Progenitor cell of endocrine pancreas (in vitro differentiated cells): ENCODE data around the gene MYBPC1. TPM values are rescaled to one million over a fixed set of nuclear protein-coding genes. Genes with fewer than 3 reads are reported as not detected.
"Not testable (repeated sequence)": the region's sequence is repeated elsewhere in the genome, so short reads cannot be mapped to it uniquely, and the experiment has no call there.

Experiments
- DNase-seq: peaks from one replicate; pipeline ENCODE4 v3.0.0; 2021; ENCODE audit warnings: low spot score; ENCODE audit not compliant: unreplicated experiment
- H3K27ac Mint-ChIP-seq: 2 replicates; pipeline ENCODE4 v1.8.0; 2021; ENCODE audit warnings: mild to moderate bottlenecking, moderate library complexity, mixed read lengths
- H3K27me3 Mint-ChIP-seq: 2 replicates; pipeline ENCODE4 v1.8.0; 2021; ENCODE audit warnings: mixed read lengths
- H3K36me3 Mint-ChIP-seq: 2 replicates; pipeline ENCODE4 v1.8.0; 2022; ENCODE audit warnings: mixed read lengths; ENCODE audit not compliant: insufficient read depth
- H3K4me1 Mint-ChIP-seq: 2 replicates; pipeline ENCODE4 v1.8.0; 2021; ENCODE audit warnings: low read depth, mixed read lengths
- H3K4me3 Mint-ChIP-seq: 2 replicates; pipeline ENCODE4 v1.8.0; 2021; ENCODE audit warnings: low read depth, mild to moderate bottlenecking, moderate library complexity, mixed read lengths
- H3K9me3 Mint-ChIP-seq: 2 replicates; pipeline ENCODE4 v1.8.0; 2021; ENCODE audit warnings: low read depth, mixed read lengths
- total RNA-seq: library from RNA; stranded (reverse); gene quantifications from 2 replicates; pipeline ENCODE4 v1.2.1, GENCODE V29; 2021
- TF ChIP-seq, protein P1 (sequence below): fragments of 200-600 bp; sonication (generic); IDR thresholded peaks from one replicate; pipeline ENCODE4 v1.5.0; 2021; ENCODE audit warnings: antibody characterized with exemption, mild to moderate bottlenecking; ENCODE audit not compliant: unreplicated experiment

MYBPC1 gene
- total RNA-seq, 1 donor from 2014 or later: not detected

DNA sequence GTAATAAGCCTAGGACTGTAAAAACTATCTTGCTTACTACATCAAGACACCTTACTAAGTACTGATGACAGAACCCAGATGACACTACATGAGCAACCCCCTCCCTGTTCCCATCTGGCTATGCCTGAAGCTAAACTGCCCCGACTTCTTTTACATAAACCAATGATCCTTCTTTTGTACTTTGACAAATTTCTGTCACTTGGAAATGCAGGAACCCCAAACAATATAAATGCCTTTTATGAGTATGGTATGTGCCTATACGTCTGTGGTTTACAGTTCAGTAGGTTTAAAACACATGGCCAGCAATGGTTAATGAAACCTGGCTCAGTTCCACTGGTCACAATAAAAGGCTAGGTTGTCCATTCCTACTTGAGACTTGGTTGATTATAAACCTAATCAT is 138.4 kb downstream of the MYBPC1 start:
- H3K36me3 Mint-ChIP-seq: peaks cover 7% of the 10 kb centered on the region
- H3K9me3 Mint-ChIP-seq: no peaks in the 10 kb centered on the region
- no peak overlapping the region for H3K4me3 Mint-ChIP-seq
- no peaks in the 10 kb centered on the region for H3K27me3 Mint-ChIP-seq
- DNase-seq: no peak
- TF ChIP-seq, protein P1, sequence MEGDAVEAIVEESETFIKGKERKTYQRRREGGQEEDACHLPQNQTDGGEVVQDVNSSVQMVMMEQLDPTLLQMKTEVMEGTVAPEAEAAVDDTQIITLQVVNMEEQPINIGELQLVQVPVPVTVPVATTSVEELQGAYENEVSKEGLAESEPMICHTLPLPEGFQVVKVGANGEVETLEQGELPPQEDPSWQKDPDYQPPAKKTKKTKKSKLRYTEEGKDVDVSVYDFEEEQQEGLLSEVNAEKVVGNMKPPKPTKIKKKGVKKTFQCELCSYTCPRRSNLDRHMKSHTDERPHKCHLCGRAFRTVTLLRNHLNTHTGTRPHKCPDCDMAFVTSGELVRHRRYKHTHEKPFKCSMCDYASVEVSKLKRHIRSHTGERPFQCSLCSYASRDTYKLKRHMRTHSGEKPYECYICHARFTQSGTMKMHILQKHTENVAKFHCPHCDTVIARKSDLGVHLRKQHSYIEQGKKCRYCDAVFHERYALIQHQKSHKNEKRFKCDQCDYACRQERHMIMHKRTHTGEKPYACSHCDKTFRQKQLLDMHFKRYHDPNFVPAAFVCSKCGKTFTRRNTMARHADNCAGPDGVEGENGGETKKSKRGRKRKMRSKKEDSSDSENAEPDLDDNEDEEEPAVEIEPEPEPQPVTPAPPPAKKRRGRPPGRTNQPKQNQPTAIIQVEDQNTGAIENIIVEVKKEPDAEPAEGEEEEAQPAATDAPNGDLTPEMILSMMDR: no peak
- no peaks in the 10 kb centered on the region for H3K4me1 Mint-ChIP-seq
- H3K27ac Mint-ChIP-seq: no peak overlapping the region

DNA sequence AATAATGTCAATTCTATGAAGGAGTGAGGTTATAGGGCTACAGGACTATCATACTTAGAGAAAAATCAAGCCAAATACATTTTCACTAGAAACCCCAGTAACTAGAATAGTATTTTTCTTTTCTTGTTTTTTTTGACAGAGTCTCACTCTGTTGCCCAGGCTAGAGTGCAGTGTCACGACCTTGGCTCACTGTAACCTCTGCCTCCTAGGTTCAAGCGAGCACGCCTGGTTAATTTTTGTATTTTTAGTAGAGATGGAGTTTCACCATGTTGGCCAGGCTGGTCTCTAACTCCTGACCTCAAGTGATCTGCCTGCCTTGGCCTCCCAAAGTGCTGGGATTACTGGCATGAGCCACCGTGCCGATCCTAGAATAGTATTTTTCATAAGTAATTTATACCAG is 139.7 kb downstream of the MYBPC1 start:
- not testable (repeated sequence) for H3K27ac Mint-ChIP-seq, H3K27me3 Mint-ChIP-seq, DNase-seq, H3K4me1 Mint-ChIP-seq, H3K4me3 Mint-ChIP-seq, H3K9me3 Mint-ChIP-seq
- H3K36me3 Mint-ChIP-seq: peaks cover 13% of the 10 kb centered on the region

Other genes starting within 250 kb of the MYBPC1 start
- 68.8 and 74.9 TPM in 2 replicates for gene ARL1, start 187.2 kb upstream of the MYBPC1 start, total RNA-seq
- not detected in 2 replicates for gene SPIC, start 119.6 kb upstream of the MYBPC1 start, total RNA-seq
- gene CHPT1, start 102.7 kb downstream of the MYBPC1 start, total RNA-seq: 15.2 and 18.0 TPM in 2 replicates
- not detected in 2 replicates for gene SYCP3, start 144.5 kb downstream of the MYBPC1 start, total RNA-seq
- 22.9 and 23.2 TPM in 2 replicates for gene GNPTAB, start 236.0 kb downstream of the MYBPC1 start, total RNA-seq